K562 (cell line): Measurements from ENCODE around the gene TNRC6B.

ENCODE experiments used
- CHD4 ChIP-seq: fragments of 200-600 bp; sonication (generic); IDR thresholded peaks from 3 replicates; pipeline ENCODE4 v1.6.1; 2012; ENCODE audit warnings: low read depth, mild to moderate bottlenecking, mixed read lengths, low read length, inconsistent platforms; ENCODE audit not compliant: insufficient read depth, insufficient replicate concordance, poor library complexity, severe bottlenecking
- TCFL5 ChIP-seq: fragments of 250-450 bp; sonication (Bioruptor Pico); conservative IDR thresholded peaks from 2 replicates; pipeline ENCODE4 v1.6.1; 2021; ENCODE audit warnings: mild to moderate bottlenecking, moderate library complexity, matching md5 sums
- TF ChIP-seq, protein P1 (sequence below): fragments of 250-450 bp; sonication (Bioruptor Pico); IDR thresholded peaks from 2 replicates; pipeline ENCODE4 v1.5.0; 2021; ENCODE audit warnings: mild to moderate bottlenecking, borderline replicate concordance

DNA sequence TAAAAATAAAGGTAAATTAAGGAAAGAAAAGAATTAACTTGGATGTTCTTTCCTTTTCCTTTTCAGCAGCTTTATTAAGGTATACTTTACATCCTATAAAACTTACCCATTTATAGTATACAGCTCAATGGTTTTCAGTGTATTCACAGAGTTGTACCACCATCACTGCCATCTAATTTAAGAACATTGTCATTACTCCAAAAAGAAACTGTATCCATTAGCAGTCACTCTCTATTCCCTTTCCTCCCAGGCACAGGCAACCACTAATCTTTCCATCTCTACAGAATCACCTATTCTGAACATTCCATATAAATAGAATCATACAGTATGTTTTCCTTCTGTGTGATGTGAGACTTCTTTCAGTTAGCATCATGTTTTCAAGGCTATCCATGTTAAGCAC lies 38.9 kb upstream of the TNRC6B start:
- TF ChIP-seq, protein P1, sequence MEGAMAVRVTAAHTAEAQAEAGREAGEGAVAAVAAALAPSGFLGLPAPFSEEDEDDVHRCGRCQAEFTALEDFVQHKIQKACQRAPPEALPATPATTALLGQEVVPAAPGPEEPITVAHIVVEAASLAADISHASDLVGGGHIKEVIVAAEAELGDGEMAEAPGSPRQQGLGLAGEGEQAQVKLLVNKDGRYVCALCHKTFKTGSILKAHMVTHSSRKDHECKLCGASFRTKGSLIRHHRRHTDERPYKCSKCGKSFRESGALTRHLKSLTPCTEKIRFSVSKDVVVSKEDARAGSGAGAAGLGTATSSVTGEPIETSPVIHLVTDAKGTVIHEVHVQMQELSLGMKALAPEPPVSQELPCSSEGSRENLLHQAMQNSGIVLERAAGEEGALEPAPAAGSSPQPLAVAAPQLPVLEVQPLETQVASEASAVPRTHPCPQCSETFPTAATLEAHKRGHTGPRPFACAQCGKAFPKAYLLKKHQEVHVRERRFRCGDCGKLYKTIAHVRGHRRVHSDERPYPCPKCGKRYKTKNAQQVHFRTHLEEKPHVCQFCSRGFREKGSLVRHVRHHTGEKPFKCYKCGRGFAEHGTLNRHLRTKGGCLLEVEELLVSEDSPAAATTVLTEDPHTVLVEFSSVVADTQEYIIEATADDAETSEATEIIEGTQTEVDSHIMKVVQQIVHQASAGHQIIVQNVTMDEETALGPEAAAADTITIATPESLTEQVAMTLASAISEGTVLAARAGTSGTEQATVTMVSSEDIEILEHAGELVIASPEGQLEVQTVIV (CRISPR knock-in tag) = no peak
- no peak for TF ChIP-seq CHD4
- no peak for TF ChIP-seq TCFL5 (CRISPR knock-in tag)
